Activated B cell treated with CpG ODN at 0.5 μM for 24 hours (primary cell): ENCODE measurements around the gene MEF2D. TPM values are rescaled to one million over a fixed set of nuclear protein-coding genes. Genes with fewer than 3 reads are reported as not detected.
A peak's percentile ranks its signal among the peaks of the same experiment; 100 is the strongest.

ENCODE experiments used
- ATAC-seq: fragments of 200-7000 bp; cut with Tn5 transposase; one replicate; pipeline ENCODE4 v1.10.0; 2021; ENCODE audit warnings: low read depth, mild to moderate bottlenecking, moderate library complexity
- CTCF ChIA-PET: fragments of 350-600 bp; sonication (Branson Sonifier 250); formaldehyde crosslinking; loops from one replicate; lab custom pipeline; 2021; ENCODE audit warnings: antibody characterized with exemption; lab: Charles Lee
- POLR2A ChIA-PET: fragments of 350-600 bp; sonication (Branson Sonifier 250); formaldehyde crosslinking; loops from one replicate; lab custom pipeline; 2021; ENCODE audit warnings: antibody characterized with exemption; lab: Charles Lee
- DNase-seq: peaks from one replicate; pipeline ENCODE4 v3.0.0; 2022
- H3K27ac Mint-ChIP-seq: one replicate; pipeline ENCODE4 v1.8.0; 2020; ENCODE audit warnings: mixed read lengths
- H3K27me3 Mint-ChIP-seq: one replicate; pipeline ENCODE4 v1.8.0; 2021; ENCODE audit warnings: mixed read lengths
- H3K36me3 Mint-ChIP-seq: one replicate; pipeline ENCODE4 v1.8.0; 2021; ENCODE audit warnings: low read depth, mixed read lengths
- H3K4me1 Mint-ChIP-seq: one replicate; pipeline ENCODE4 v1.8.0; 2021; ENCODE audit warnings: mixed read lengths
- H3K4me3 Mint-ChIP-seq: one replicate; pipeline ENCODE4 v1.8.0; 2020; ENCODE audit warnings: mild to moderate bottlenecking, mixed read lengths
- H3K9me3 Mint-ChIP-seq: one replicate; pipeline ENCODE4 v1.8.0; 2020; ENCODE audit warnings: mixed read lengths
- intact Hi-C: fragments of 100-400 bp; cut with micrococcal nuclease; formaldehyde crosslinking; loops from one replicate; pipeline ENCODE4 v1.15.1; 2024
- total RNA-seq: library from RNA; stranded (reverse); gene quantifications from 2 replicates; pipeline ENCODE4 v1.2.3, GENCODE V29; 2022
- TF ChIP-seq, protein P1 (sequence below): fragments of 200-600 bp; IDR thresholded peaks from one replicate; pipeline ENCODE4 v1.8.0; 2022; ENCODE audit warnings: antibody characterized with exemption, mild to moderate bottlenecking

MEF2D gene
- total RNA-seq, 1 donor from 2014 or later = 114 TPM

- H3K9me3 Mint-ChIP-seq = no peaks in the 10 kb centered on the region
- peaks cover 78% of the 10 kb centered on the region for H3K4me1 Mint-ChIP-seq
- peak; percentile 94 for DNase-seq
- H3K27me3 Mint-ChIP-seq = no peaks in the 10 kb centered on the region
- intact Hi-C loops = loop anchor here (1.0 to 2.0 kb wide), 7 partner anchors 9 to 240 kb away; partner anchors contain the start of gene MRPL24
- TF ChIP-seq, protein P1, sequence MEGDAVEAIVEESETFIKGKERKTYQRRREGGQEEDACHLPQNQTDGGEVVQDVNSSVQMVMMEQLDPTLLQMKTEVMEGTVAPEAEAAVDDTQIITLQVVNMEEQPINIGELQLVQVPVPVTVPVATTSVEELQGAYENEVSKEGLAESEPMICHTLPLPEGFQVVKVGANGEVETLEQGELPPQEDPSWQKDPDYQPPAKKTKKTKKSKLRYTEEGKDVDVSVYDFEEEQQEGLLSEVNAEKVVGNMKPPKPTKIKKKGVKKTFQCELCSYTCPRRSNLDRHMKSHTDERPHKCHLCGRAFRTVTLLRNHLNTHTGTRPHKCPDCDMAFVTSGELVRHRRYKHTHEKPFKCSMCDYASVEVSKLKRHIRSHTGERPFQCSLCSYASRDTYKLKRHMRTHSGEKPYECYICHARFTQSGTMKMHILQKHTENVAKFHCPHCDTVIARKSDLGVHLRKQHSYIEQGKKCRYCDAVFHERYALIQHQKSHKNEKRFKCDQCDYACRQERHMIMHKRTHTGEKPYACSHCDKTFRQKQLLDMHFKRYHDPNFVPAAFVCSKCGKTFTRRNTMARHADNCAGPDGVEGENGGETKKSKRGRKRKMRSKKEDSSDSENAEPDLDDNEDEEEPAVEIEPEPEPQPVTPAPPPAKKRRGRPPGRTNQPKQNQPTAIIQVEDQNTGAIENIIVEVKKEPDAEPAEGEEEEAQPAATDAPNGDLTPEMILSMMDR = no peak
- peak; percentile 65 for ATAC-seq
- peaks cover 24% of the 10 kb centered on the region for H3K36me3 Mint-ChIP-seq
- H3K27ac Mint-ChIP-seq = peak overlapping the region; percentile 97
- CTCF ChIA-PET = interaction anchor here (0.7 to 7.9 kb wide), 18 partner anchors 9 to 107 kb away, joined by 3 to 164 read pairs (median 6); partner anchors contain the start of genes GPATCH4 and TTC24
- H3K4me3 Mint-ChIP-seq = peak overlapping the region; percentile 94
- POLR2A ChIA-PET = interaction anchor here (0.6 to 21.6 kb wide), 50 partner anchors 8 to 1525 kb away, joined by 3 to 1179 read pairs (median 5); partner anchors contain the start of genes ARHGEF2, GPATCH4, HDGF and IQGAP3
Observed at GRCh38 chr1:156500793-156501506, 375 bp upstream of the MEF2D start.

GRCh38 chr1:156499842-156500542 lies 583 bp downstream of the MEF2D start:
- Mint-ChIP-seq H3K27me3 (no peaks in the 10 kb centered on the region), H3K36me3 (peaks cover 33% of the 10 kb centered on the region), H3K4me1 (peaks cover 77% of the 10 kb centered on the region), H3K27ac (peak overlapping the region; percentile 92), H3K4me3 (peak overlapping the region; percentile 94), H3K9me3 (no peaks in the 10 kb centered on the region)
- DNase-seq (peak; percentile 64), ATAC-seq (peak; percentile 16)
- ChIA-PET CTCF (interaction anchor here (1.2 to 7.9 kb wide), 7 partner anchors 8 to 108 kb away, joined by 3 to 164 read pairs (median 10); partner anchors contain the start of gene GPATCH4), POLR2A (interaction anchor here (0.6 to 21.6 kb wide), 38 partner anchors 9 to 1524 kb away, joined by 3 to 1179 read pairs (median 5); partner anchors contain the start of genes GPATCH4, HDGF, IQGAP3 and NAXE)
- TF ChIP-seq, protein P1 = no peak
- intact Hi-C loops = loop anchor here (1.0 to 2.0 kb wide), 5 partner anchors 8 to 241 kb away; partner anchors contain the start of gene MRPL24

GRCh38 chr1:156499194-156499841 lies 1.3 kb downstream of the MEF2D start:
- Mint-ChIP-seq H3K4me3 (peak overlapping the region; percentile 94), H3K27me3 (no peaks in the 10 kb centered on the region), H3K4me1 (peaks cover 77% of the 10 kb centered on the region), H3K36me3 (peaks cover 39% of the 10 kb centered on the region), H3K27ac (peak overlapping the region; percentile 82), H3K9me3 (no peaks in the 10 kb centered on the region)
- ChIA-PET POLR2A (interaction anchor here (0.6 to 21.6 kb wide), 9 partner anchors 13 to 118 kb away, joined by 3 to 1179 read pairs (median 32); partner anchors contain the start of gene GPATCH4), CTCF (interaction anchor here (2.0 to 7.9 kb wide), 3 partner anchors 10 to 109 kb away, joined by 8 to 164 read pairs (median 10); no protein-coding TSS in a partner anchor)
- TF ChIP-seq, protein P1 = no peak
- ATAC-seq = no peak
- DNase-seq = no peak
- intact Hi-C loops = no loop called here

GRCh38 chr1:156498432-156499193 lies 2.0 kb downstream of the MEF2D start:
- intact Hi-C loops = no loop called here
- ChIA-PET CTCF (interaction anchor here (0.9 to 7.9 kb wide), 4 partner anchors 10 to 84 kb away, joined by 3 to 164 read pairs (median 6); no protein-coding TSS in a partner anchor), POLR2A (interaction anchor here (0.6 to 21.6 kb wide), 12 partner anchors 10 to 552 kb away, joined by 3 to 1179 read pairs (median 6); partner anchors contain the start of gene NAXE)
- Mint-ChIP-seq H3K36me3 (peaks cover 41% of the 10 kb centered on the region), H3K27ac (peak overlapping the region; percentile 82), H3K9me3 (no peaks in the 10 kb centered on the region), H3K4me3 (peak overlapping the region; percentile 94), H3K27me3 (no peaks in the 10 kb centered on the region), H3K4me1 (peaks cover 77% of the 10 kb centered on the region)
- ATAC-seq (no peak), DNase-seq (no peak)
- TF ChIP-seq, protein P1 = no peak
